A673 (cell line): Measurements from ENCODE around the gene MICAL3. TPM values are rescaled to one million over a fixed set of nuclear protein-coding genes. Genes with fewer than 3 reads are reported as not detected.

Experiments
- BruUV-seq: library from RNA; stranded (reverse); fragments of 400-500 nt; replicated peaks from 2 replicates; lab custom pipeline; 2021; lab: Mats Ljungman, UMichigan
- CTCF ChIA-PET: fragments of 300-600 bp; sonication (Branson Sonifier 250); formaldehyde crosslinking; loops from one replicate; lab custom pipeline; 2022; ENCODE audit warnings: antibody characterized with exemption; lab: Charles Lee
- POLR2A ChIA-PET: fragments of 300-600 bp; sonication (Branson Sonifier 250); formaldehyde crosslinking; loops from one replicate; lab custom pipeline; 2022; ENCODE audit warnings: antibody characterized with exemption; ENCODE audit not compliant: low non-redundant PET; lab: Charles Lee
- DNase-seq: peaks from one replicate; pipeline ENCODE4 v3.0.0-alpha.2; 2015; ENCODE audit warnings: low spot score
- H3K27ac ChIP-seq: fragments of 200-600 bp; sonication (generic); 2 replicates; pipeline ENCODE4 v1.5.1; 2016; ENCODE audit warnings: mixed run types, low read depth, mild to moderate bottlenecking, mixed read lengths, antibody characterized with exemption, low read length; ENCODE audit not compliant: poor library complexity, severe bottlenecking
- H3K27me3 ChIP-seq: fragments of 200-600 bp; sonication (generic); replicated peaks from 2 replicates; pipeline ENCODE4 v1.6.1; 2017; ENCODE audit warnings: mixed run types, low read depth, mild to moderate bottlenecking, mixed read lengths, antibody characterized with exemption, low read length; ENCODE audit not compliant: insufficient read depth, poor library complexity
- H3K36me3 ChIP-seq: fragments of 200-600 bp; sonication (generic); 2 replicates; pipeline ENCODE4 v1.6.1; 2016; ENCODE audit warnings: mixed run types, mild to moderate bottlenecking, mixed read lengths, antibody characterized with exemption, low read length; ENCODE audit not compliant: insufficient read depth, poor library complexity, severe bottlenecking
- H3K4me1 ChIP-seq: fragments of 200-600 bp; sonication (generic); 2 replicates; pipeline ENCODE4 v1.6.1; 2017; ENCODE audit warnings: mixed run types, mild to moderate bottlenecking, mixed read lengths, antibody characterized with exemption, low read length; ENCODE audit not compliant: insufficient read depth, poor library complexity, severe bottlenecking
- H3K4me3 ChIP-seq: fragments of 200-600 bp; sonication (generic); 2 replicates; pipeline ENCODE4 v1.5.1; 2016; ENCODE audit warnings: low read depth, mixed run types, mild to moderate bottlenecking, mixed read lengths, low read length; ENCODE audit not compliant: poor library complexity, severe bottlenecking
- H3K9me3 ChIP-seq: fragments of 200-600 bp; sonication (generic); 2 replicates; pipeline ENCODE4 v1.6.1; 2016; ENCODE audit warnings: mixed run types, low read depth, mild to moderate bottlenecking, mixed read lengths, antibody characterized with exemption, low read length; ENCODE audit not compliant: poor library complexity, severe bottlenecking
- CTCF ChIP-seq: fragments of 300-800, 200-600 bp; sonication (generic); conservative IDR thresholded peaks from 2 replicates; pipeline ENCODE4 v1.5.1; 2017; ENCODE audit warnings: low read depth, mild to moderate bottlenecking, antibody characterized with exemption, low read length, moderate library complexity, mixed read lengths
- EZH2 ChIP-seq: fragments of 200-600 bp; sonication (generic); IDR thresholded peaks from 2 replicates; pipeline ENCODE4 v1.6.1; 2017; ENCODE audit warnings: borderline replicate concordance, low read depth, mild to moderate bottlenecking, mixed read lengths, antibody characterized with exemption, low read length; ENCODE audit not compliant: poor library complexity, severe bottlenecking
- intact Hi-C: fragments of 100-400 bp; cut with micrococcal nuclease; formaldehyde crosslinking; loops from one replicate; pipeline ENCODE4 v1.10.0; 2022; ENCODE audit not compliant: unreplicated experiment
- total RNA-seq: library from RNA; stranded (reverse); gene quantifications from 2 replicates; pipeline ENCODE4 v1.2.3, GENCODE V29; 2021

MICAL3 gene
- total RNA-seq, 1 experiment from 2014 or later: 63.6 TPM

DNA sequence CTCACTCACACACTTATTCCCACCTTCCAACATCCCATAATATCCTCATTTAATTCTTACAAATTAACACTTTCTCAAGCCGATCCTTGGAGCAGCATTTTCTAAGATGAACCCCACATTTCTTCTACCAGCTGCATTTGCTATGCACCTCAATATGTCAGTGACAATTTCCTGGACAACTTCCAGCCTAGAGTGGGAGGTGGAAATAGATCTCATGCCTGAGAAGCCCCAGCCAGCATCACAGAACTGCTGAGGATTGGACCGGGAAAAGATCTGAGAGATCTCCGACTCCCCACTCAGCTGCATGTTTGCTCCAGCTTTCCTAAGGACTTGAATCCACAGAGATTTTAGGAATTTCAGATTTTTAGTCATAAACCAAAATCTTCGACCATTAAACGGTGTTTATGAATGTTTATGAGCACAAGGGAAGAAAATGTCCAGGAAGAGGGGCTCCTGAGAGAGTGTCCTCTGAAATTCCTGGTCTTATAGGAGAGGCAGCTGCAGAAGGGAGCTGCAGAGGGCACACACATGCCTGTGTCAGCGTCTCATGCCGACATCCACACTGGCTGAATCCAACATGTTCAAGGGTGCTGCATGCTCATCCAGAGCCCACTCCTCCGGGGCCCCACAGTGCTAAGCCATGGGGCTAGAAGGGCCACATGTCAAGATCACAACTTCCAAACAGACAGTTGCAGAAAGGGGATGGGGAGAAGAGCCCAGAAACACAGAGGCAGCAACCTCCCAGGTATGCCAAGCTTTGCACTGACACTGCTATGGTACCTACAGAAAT, 68.6 kb downstream of the MICAL3 start:
- TF ChIP-seq EZH2 (no peak), CTCF (no peak)
- Histone ChIP-seq H3K36me3 (no peaks in the 10 kb centered on the region), H3K27me3 (no peaks in the 10 kb centered on the region), H3K4me3 (no peak overlapping the region), H3K27ac (no peak overlapping the region), H3K9me3 (no peaks in the 10 kb centered on the region), H3K4me1 (no peaks in the 10 kb centered on the region)
- intact Hi-C loops: no loop called here
- BruUV-seq: no TSS peak
- DNase-seq: no peak
- POLR2A ChIA-PET: no interaction called here
- CTCF ChIA-PET: no interaction called here

DNA sequence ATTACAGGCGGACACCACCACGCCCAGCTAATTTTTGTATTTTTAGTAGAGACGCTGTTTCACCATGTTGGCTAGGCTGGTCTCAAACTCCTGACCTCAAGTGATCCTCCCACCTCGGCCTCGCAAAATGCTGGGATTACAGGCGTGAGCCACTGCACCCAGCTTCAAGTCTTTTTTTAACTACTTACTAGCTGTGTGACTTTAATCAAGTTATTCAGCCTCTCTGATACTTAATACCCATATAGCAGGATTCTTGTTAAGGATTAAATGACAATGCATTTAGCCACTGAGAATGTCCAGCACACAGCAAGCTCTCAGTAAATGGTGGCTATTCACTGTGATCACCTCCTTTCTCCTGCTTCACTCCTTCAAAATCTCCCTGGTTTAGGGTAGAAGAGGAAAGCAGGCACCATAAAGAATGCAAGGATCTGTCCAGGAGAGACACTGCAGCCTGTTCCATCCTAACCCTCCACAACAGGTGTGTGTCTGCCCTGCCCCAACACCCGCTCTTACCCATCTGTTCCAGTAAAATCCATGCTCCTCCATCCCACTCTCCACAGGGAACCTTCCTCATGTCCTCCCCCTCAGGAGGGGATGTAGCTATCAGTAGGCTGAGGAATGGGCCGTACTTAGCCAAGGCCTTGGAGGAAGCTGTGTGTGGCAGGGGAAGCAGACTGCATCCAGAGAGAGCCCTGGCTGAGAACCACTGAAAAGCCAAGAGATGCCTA, 69.3 kb downstream of the MICAL3 start:
- H3K9me3 ChIP-seq: no peaks in the 10 kb centered on the region
- ChIA-PET CTCF (no interaction called here), POLR2A (no interaction called here)
- H3K27me3 ChIP-seq: no peaks in the 10 kb centered on the region
- H3K4me1 ChIP-seq: no peaks in the 10 kb centered on the region
- no peaks in the 10 kb centered on the region for H3K36me3 ChIP-seq
- no TSS peak for BruUV-seq
- TF ChIP-seq EZH2: no peak
- intact Hi-C loops: no loop called here
- DNase-seq: no peak
- no peak overlapping the region for H3K27ac ChIP-seq
- H3K4me3 ChIP-seq: no peak overlapping the region

- ChIA-PET POLR2A (no interaction called here), CTCF (no interaction called here)
- no peaks in the 10 kb centered on the region for H3K36me3 ChIP-seq
- TF ChIP-seq EZH2: no peak
- TF ChIP-seq CTCF: no peak
- BruUV-seq: no TSS peak
- DNase-seq: no peak
- no peaks in the 10 kb centered on the region for H3K9me3 ChIP-seq
- H3K27me3 ChIP-seq: no peaks in the 10 kb centered on the region
- intact Hi-C loops: no loop called here
- H3K4me1 ChIP-seq: no peaks in the 10 kb centered on the region
- H3K4me3 ChIP-seq: no peak overlapping the region
- no peak overlapping the region for H3K27ac ChIP-seq
Observed at GRCh38 chr22:17954200-17954859, 70.0 kb downstream of the MICAL3 start.
